Thoracic aorta (tissue), 2 donors: Measurements from ENCODE around the gene ODAD3. TPM values are rescaled to one million over a fixed set of nuclear protein-coding genes. Genes with fewer than 3 reads are reported as not detected.

Source experiments
- ATAC-seq: fragments of 150-250 bp; one replicate; pipeline ENCODE4 v1.8.0; 2017; ENCODE audit warnings: low read depth; ENCODE audit not compliant: insufficient number of reproducible peaks, low FRiP score
- DNase-seq: peaks from one replicate; pipeline ENCODE4 v3.0.0-alpha.2; 2020; ENCODE audit warnings: low spot score
- H3K27ac ChIP-seq, 2 donors: fragments of 200-600 bp; sonication (generic); 1 replicate in 1 of 2; 2 replicates in 1 of 2; pipeline ENCODE4 v1.5.1; 2016; ENCODE audit warnings: mild to moderate bottlenecking in 2 of 2, moderate library complexity in 2 of 2
- H3K27me3 ChIP-seq: fragments of 200-600 bp; sonication (generic); replicated peaks from 2 replicates; pipeline ENCODE4 v1.6.0; 2016; ENCODE audit warnings: mild to moderate bottlenecking; ENCODE audit not compliant: insufficient read depth
- H3K36me3 ChIP-seq: fragments of 200-600 bp; sonication (generic); one replicate; pipeline ENCODE4 v1.5.1; 2016
- H3K4me1 ChIP-seq, 2 donors: fragments of 200-600 bp; sonication (generic); 1 replicate in 1 of 2; 2 replicates in 1 of 2; pipeline versions ENCODE4 v1.5.1 to v1.6.0; 2016; ENCODE audit warnings: low read depth in 2 of 2, mild to moderate bottlenecking in 1 of 2; ENCODE audit not compliant: control insufficient read depth in 1 of 2
- H3K4me3 ChIP-seq: fragments of 200-600 bp; sonication (generic); 2 replicates; pipeline ENCODE4 v1.5.1; 2016; ENCODE audit warnings: mild to moderate bottlenecking
- H3K9me3 ChIP-seq: fragments of 200-600 bp; sonication (generic); 2 replicates; pipeline ENCODE4 v1.5.1; 2016
- CTCF ChIP-seq: fragments of 200-600 bp; sonication (generic); IDR thresholded peaks from one replicate; pipeline ENCODE4 v1.5.1; 2019; ENCODE audit warnings: antibody characterized with exemption
- total RNA-seq, 2 donors: library from RNA; depleted of rRNA; stranded (reverse); fragments of >200 nt; gene quantifications; one replicate each; pipeline versions ENCODE4 v1.1.0 to v1.2.3, GENCODE V29; 2016

The ODAD3 gene
- total RNA-seq, 2 donors from 2014 or later, result 0.35 to 2.0 TPM

- DNase-seq (no peak), ATAC-seq (no peak)
- Histone ChIP-seq H3K4me3 (no peak overlapping the region), H3K27me3 (no peaks in the 10 kb centered on the region), H3K27ac (no peak overlapping the region), H3K9me3 (no peaks in the 10 kb centered on the region), H3K36me3 (no peaks in the 10 kb centered on the region), H3K4me1 (no peaks in the 10 kb centered on the region)
- TF ChIP-seq CTCF, result no peak
Observed at GRCh38 chr19:11397089-11397610, 37.8 kb downstream of the ODAD3 start.

GRCh38 chr19:11390933-11391680 is 43.8 kb downstream of the ODAD3 start:
- Histone ChIP-seq H3K4me1 (no peaks in the 10 kb centered on the region), H3K27me3 (no peaks in the 10 kb centered on the region), H3K27ac (no peak overlapping the region), H3K9me3 (peaks cover 6% of the 10 kb centered on the region), H3K4me3 (no peak overlapping the region), H3K36me3 (no peaks in the 10 kb centered on the region)
- ATAC-seq (no peak), DNase-seq (no peak)
- no peak for TF ChIP-seq CTCF

- DNase-seq (no peak), ATAC-seq (no peak)
- TF ChIP-seq CTCF, result no peak
- no peaks in the 10 kb centered on the region for H3K4me1 ChIP-seq
- H3K9me3 ChIP-seq, result peaks cover 6% of the 10 kb centered on the region
- no peak overlapping the region for H3K27ac ChIP-seq
- no peaks in the 10 kb centered on the region for H3K36me3 ChIP-seq
- H3K27me3 ChIP-seq, result no peaks in the 10 kb centered on the region
- no peak overlapping the region for H3K4me3 ChIP-seq
Observed at GRCh38 chr19:11390359-11390758, 44.6 kb downstream of the ODAD3 start.

GRCh38 chr19:11387162-11388034 is 47.5 kb downstream of the ODAD3 start:
- no peak for DNase-seq
- ATAC-seq, result no peak
- Histone ChIP-seq H3K27me3 (no peaks in the 10 kb centered on the region), H3K27ac (no peak overlapping the region), H3K9me3 (peaks cover 6% of the 10 kb centered on the region), H3K36me3 (no peaks in the 10 kb centered on the region), H3K4me3 (no peak overlapping the region), H3K4me1 (peaks cover 8 to 19% of the 10 kb centered on the region in 2 donors)
- TF ChIP-seq CTCF, result no peak

- ATAC-seq (no peak), DNase-seq (no peak)
- H3K9me3 ChIP-seq, result no peaks in the 10 kb centered on the region
- H3K27me3 ChIP-seq, result no peaks in the 10 kb centered on the region
- no peak overlapping the region for H3K27ac ChIP-seq
- H3K4me1 ChIP-seq, result peaks cover 8 to 38% of the 10 kb centered on the region in 2 donors
- H3K36me3 ChIP-seq, result no peaks in the 10 kb centered on the region
- no peak for TF ChIP-seq CTCF
- no peak overlapping the region for H3K4me3 ChIP-seq
Observed at GRCh38 chr19:11384778-11385129, 50.2 kb downstream of the ODAD3 start.
